MM.1S (cell line): Measurements from ENCODE around the gene MRPS23.

ENCODE experiments used
- DNase-seq: peaks from one replicate; pipeline ENCODE4 v3.0.0-alpha.2; 2015
- H2AFZ ChIP-seq: fragments of 300-600 bp; sonication (generic); 2 replicates; pipeline ENCODE4 v1.6.0; 2016; ENCODE audit warnings: antibody characterized with exemption, low read length
- H3F3A ChIP-seq: fragments of 300-600 bp; sonication (generic); 2 replicates; pipeline ENCODE4 v1.6.1; 2016; ENCODE audit warnings: mild to moderate bottlenecking, antibody characterized with exemption, low read length, moderate library complexity, mixed read lengths; ENCODE audit not compliant: insufficient read depth
- H3K27ac ChIP-seq: fragments of 300-600 bp; sonication (generic); 2 replicates; pipeline ENCODE4 v1.5.1; 2016; ENCODE audit warnings: mild to moderate bottlenecking, low read length
- H3K27me3 ChIP-seq: fragments of 300-600 bp; sonication (generic); replicated peaks from 2 replicates; pipeline ENCODE4 v1.6.0; 2016; ENCODE audit warnings: low read length; ENCODE audit not compliant: insufficient read depth
- H3K36me3 ChIP-seq: fragments of 300-600 bp; sonication (generic); replicated peaks from 2 replicates; pipeline ENCODE4 v1.6.1; 2016; ENCODE audit warnings: mild to moderate bottlenecking, low read length, mixed read lengths; ENCODE audit not compliant: insufficient read depth
- H3K4me1 ChIP-seq: fragments of 300-600 bp; sonication (generic); 2 replicates; pipeline ENCODE4 v1.6.1; 2016; ENCODE audit warnings: low read length, mixed read lengths
- H3K4me2 ChIP-seq: fragments of 300-600 bp; sonication (generic); 2 replicates; pipeline ENCODE4 v1.6.0; 2016; ENCODE audit warnings: low read depth, low read length
- H3K4me3 ChIP-seq: fragments of 300-600 bp; sonication (generic); 2 replicates; pipeline ENCODE4 v1.5.1; 2016; ENCODE audit warnings: low read length, mixed read lengths
- H3K79me2 ChIP-seq: fragments of 300-600 bp; sonication (generic); 2 replicates; pipeline ENCODE4 v1.6.1; 2016; ENCODE audit warnings: mixed run types, low read length, mixed read lengths
- H3K9ac ChIP-seq: fragments of 300-600 bp; sonication (generic); 2 replicates; pipeline ENCODE4 v1.6.1; 2016; ENCODE audit warnings: low read length, mixed read lengths
- H3K9me2 ChIP-seq: fragments of 300-600 bp; sonication (generic); replicated peaks from 2 replicates; pipeline ENCODE4 v1.6.1; 2016; ENCODE audit warnings: mild to moderate bottlenecking, low read length, mixed read lengths; ENCODE audit not compliant: insufficient read depth
- H3K9me3 ChIP-seq: fragments of 300-600 bp; sonication (generic); replicated peaks from 2 replicates; pipeline ENCODE4 v1.6.1; 2016; ENCODE audit warnings: mild to moderate bottlenecking, low read length, mixed read lengths; ENCODE audit not compliant: insufficient read depth
- H4K20me1 ChIP-seq: fragments of 300-600 bp; sonication (generic); 2 replicates; pipeline ENCODE4 v1.6.1; 2016; ENCODE audit warnings: mild to moderate bottlenecking, low read length, moderate library complexity, mixed read lengths; ENCODE audit not compliant: insufficient read depth
- CTCF ChIP-seq: fragments of 300-600 bp; sonication (generic); IDR thresholded peaks from 2 replicates; pipeline ENCODE4 v1.5.1; 2016; ENCODE audit warnings: antibody characterized with exemption, low read length, mixed read lengths
- EZH2 ChIP-seq: fragments of 300-600 bp; sonication (generic); optimal IDR thresholded peaks from 2 replicates; pipeline ENCODE3; 2017; ENCODE audit warnings: low read depth, mild to moderate bottlenecking, antibody characterized with exemption, low read length, mixed read lengths
- EZH2phosphoT487 ChIP-seq: fragments of 300-600 bp; sonication (generic); IDR thresholded peaks from 2 replicates; pipeline ENCODE4 v1.6.1; 2018; ENCODE audit warnings: antibody characterized with exemption, low read length

Gene MRPS23

GRCh38 chr17:57881143-57881542 is 31.3 kb upstream of the MRPS23 start:
- Histone ChIP-seq H3K4me1 (peaks cover 10% of the 10 kb centered on the region), H3K27ac (no peak overlapping the region), H3F3A (no peaks in the 10 kb centered on the region), H3K4me2 (no peak overlapping the region), H3K4me3 (no peak overlapping the region), H3K79me2 (no peaks in the 10 kb centered on the region), H4K20me1 (no peaks in the 10 kb centered on the region), H3K36me3 (no peaks in the 10 kb centered on the region), H3K27me3 (peaks cover 9% of the 10 kb centered on the region), H3K9ac (no peak overlapping the region), H3K9me3 (no peaks in the 10 kb centered on the region), H2AFZ (no peak overlapping the region), H3K9me2 (no peaks in the 10 kb centered on the region)
- TF ChIP-seq EZH2 (no peak), CTCF (no peak), EZH2phosphoT487 (no peak)
- DNase-seq = no peak

- Histone ChIP-seq H3K9me3 (no peaks in the 10 kb centered on the region), H2AFZ (no peak overlapping the region), H3K4me1 (peaks cover 19% of the 10 kb centered on the region), H3K4me3 (no peak overlapping the region), H3K9ac (no peak overlapping the region), H3K27me3 (peaks cover 7% of the 10 kb centered on the region), H3K9me2 (no peaks in the 10 kb centered on the region), H3F3A (peaks cover 5% of the 10 kb centered on the region; the same call in 1 of the 2 replicates), H3K4me2 (no peak overlapping the region), H4K20me1 (no peaks in the 10 kb centered on the region), H3K36me3 (no peaks in the 10 kb centered on the region), H3K79me2 (no peaks in the 10 kb centered on the region), H3K27ac (no peak overlapping the region)
- no peak for DNase-seq
- no peak for TF ChIP-seq EZH2
- TF ChIP-seq CTCF = no peak
- TF ChIP-seq EZH2phosphoT487 = no peak
Observed at GRCh38 chr17:57880086-57880456, 30.2 kb upstream of the MRPS23 start.

DNA sequence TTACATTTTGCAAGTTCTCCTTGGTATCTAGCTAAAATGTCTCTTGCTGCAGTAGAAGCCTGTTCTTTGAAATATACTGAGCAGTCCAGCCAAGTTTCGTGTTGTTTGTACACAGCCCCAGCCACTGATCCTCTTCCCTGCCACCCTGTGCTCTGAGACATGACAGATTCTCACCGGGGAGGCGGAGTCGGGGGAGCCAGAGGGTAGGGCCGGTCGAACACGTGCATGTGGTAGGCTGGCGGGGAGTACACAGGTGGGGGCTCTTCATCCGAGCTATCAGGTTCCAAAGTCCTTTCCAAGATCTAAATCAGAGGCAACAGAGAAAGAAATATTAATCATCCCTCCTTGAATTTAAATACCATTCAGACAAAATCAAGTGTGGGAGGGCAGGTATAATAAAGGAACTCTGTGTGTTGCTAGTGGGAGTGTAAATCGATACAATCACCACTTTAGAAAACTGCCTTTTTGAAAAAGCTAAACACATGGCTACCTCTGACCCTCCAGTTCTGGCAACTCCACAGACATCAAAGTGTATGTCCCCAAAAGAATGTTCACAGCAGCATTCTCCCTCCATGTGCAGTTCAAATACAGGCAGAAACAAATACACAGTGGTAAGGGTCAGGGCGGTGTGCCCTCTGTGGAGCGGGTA is 29.7 kb upstream of the MRPS23 start:
- no peak overlapping the region for H3K4me2 ChIP-seq
- no peaks in the 10 kb centered on the region for H3K79me2 ChIP-seq
- no peaks in the 10 kb centered on the region for H3K9me3 ChIP-seq
- peaks cover 7% of the 10 kb centered on the region for H3K27me3 ChIP-seq
- peaks cover 23% of the 10 kb centered on the region for H3K4me1 ChIP-seq
- H3K4me3 ChIP-seq = no peak overlapping the region
- H3K27ac ChIP-seq = no peak overlapping the region
- no peak for DNase-seq
- H3K36me3 ChIP-seq = no peaks in the 10 kb centered on the region
- H3F3A ChIP-seq = peaks cover 5% of the 10 kb centered on the region; the same call in 1 of the 2 replicates
- no peak overlapping the region for H3K9ac ChIP-seq
- H4K20me1 ChIP-seq = no peaks in the 10 kb centered on the region
- TF ChIP-seq EZH2phosphoT487 (no peak), EZH2 (no peak), CTCF (no peak)
- H3K9me2 ChIP-seq = no peaks in the 10 kb centered on the region
- H2AFZ ChIP-seq = no peak overlapping the region
